PC-9 (cell line): ENCODE measurements around the gene LMNTD2.

Source experiments
- CTCF ChIP-seq: fragments of 200-600 bp; sonication (generic); conservative IDR thresholded peaks from 2 replicates; pipeline ENCODE4 v1.6.1; 2017; ENCODE audit warnings: mixed run types, antibody characterized with exemption, mild to moderate bottlenecking, moderate library complexity
- EZH2 ChIP-seq: fragments of 200-600 bp; sonication (generic); IDR thresholded peaks from 2 replicates; pipeline ENCODE4 v1.8.0; 2017; ENCODE audit warnings: antibody characterized with exemption, low read depth

DNA sequence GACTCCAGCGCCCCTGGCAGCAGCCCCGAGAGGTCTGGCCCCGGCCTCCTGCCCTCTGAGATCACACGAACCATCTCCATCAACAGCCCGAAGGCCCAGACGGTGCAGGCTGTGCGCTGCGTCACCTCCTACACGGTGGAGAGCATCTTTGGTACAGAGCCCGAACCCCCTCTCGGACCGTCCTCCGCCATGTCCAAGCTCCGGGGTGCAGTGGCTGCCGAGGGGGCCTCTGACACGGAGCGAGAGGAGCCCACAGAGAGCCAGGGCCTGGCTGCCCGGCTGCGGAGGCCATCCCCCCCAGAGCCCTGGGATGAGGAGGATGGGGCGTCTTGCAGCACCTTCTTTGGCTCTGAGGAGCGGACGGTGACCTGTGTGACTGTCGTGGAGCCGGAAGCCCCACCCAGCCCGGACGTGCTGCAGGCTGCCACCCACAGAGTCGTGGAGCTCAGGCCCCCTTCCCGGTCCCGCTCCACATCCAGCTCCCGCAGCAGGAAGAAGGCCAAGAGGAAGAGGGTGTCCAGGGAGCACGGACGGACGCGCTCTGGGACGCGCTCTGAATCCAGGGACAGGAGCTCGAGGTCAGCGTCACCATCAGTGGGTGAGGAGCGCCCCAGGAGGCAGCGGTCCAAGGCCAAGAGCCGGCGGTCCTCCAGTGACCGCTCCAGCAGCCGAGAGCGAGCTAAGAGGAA is 47.6 kb upstream of the LMNTD2 start:
- TF ChIP-seq CTCF (no peak), EZH2 (no peak)
